GM19043 (cell line): ENCODE measurements around the gene TBC1D22A.

Source experiments
- ATAC-seq: cut with Tn5 transposase; IDR thresholded peaks from one replicate; pipeline ENCODE4 v1.9.1; 2021; ENCODE audit warnings: low read depth; ENCODE audit not compliant: unreplicated experiment

Gene TBC1D22A

GRCh38 chr22:46852771-46853170 is 90.3 kb downstream of the TBC1D22A start:
- no peak for ATAC-seq

GRCh38 chr22:46853191-46853590 is 90.7 kb downstream of the TBC1D22A start:
- ATAC-seq = no peak

GRCh38 chr22:46854125-46854870 is 91.8 kb downstream of the TBC1D22A start:
- no peak for ATAC-seq

GRCh38 chr22:46855681-46856080 is 93.2 kb downstream of the TBC1D22A start:
- ATAC-seq = no peak

- ATAC-seq = no peak
Observed at GRCh38 chr22:46856661-46857060, 94.2 kb downstream of the TBC1D22A start.

- ATAC-seq = no peak
Observed at GRCh38 chr22:46857142-46857884, 94.9 kb downstream of the TBC1D22A start.

- no peak for ATAC-seq
Observed at GRCh38 chr22:46857885-46858143, 95.4 kb downstream of the TBC1D22A start.

GRCh38 chr22:46858181-46858771 is 95.8 kb downstream of the TBC1D22A start:
- no peak for ATAC-seq

GRCh38 chr22:46860562-46860961 is 98.1 kb downstream of the TBC1D22A start:
- ATAC-seq = no peak

GRCh38 chr22:46861468-46862367 is 99.3 kb downstream of the TBC1D22A start:
- ATAC-seq = no peak

GRCh38 chr22:46862418-46863324 is 100.2 kb downstream of the TBC1D22A start:
- ATAC-seq = no peak

GRCh38 chr22:46863794-46864193 is 101.3 kb downstream of the TBC1D22A start:
- no peak for ATAC-seq

GRCh38 chr22:46864314-46865051 is 102.0 kb downstream of the TBC1D22A start:
- no peak for ATAC-seq

GRCh38 chr22:46865052-46865434 is 102.6 kb downstream of the TBC1D22A start:
- ATAC-seq = no peak

GRCh38 chr22:46865642-46866041 is 103.2 kb downstream of the TBC1D22A start:
- ATAC-seq = no peak

GRCh38 chr22:46866591-46866990 is 104.1 kb downstream of the TBC1D22A start:
- no peak for ATAC-seq

GRCh38 chr22:46867106-46867505 is 104.7 kb downstream of the TBC1D22A start:
- ATAC-seq = no peak

- no peak for ATAC-seq
Observed at GRCh38 chr22:46869329-46869728, 106.9 kb downstream of the TBC1D22A start.

GRCh38 chr22:46869831-46870441 is 107.5 kb downstream of the TBC1D22A start:
- ATAC-seq = no peak
